ENCODE results near the gene FAM120B. TPM values are rescaled to one million over a fixed set of nuclear protein-coding genes. Genes with fewer than 3 reads are reported as not detected.
"Not testable (repeated sequence)": the region's sequence is repeated elsewhere in the genome, so short reads cannot be mapped to it uniquely, and the experiment has no call there.

The FAM120B gene
- total RNA-seq, 2 donors from 2014 or later, result 18.7 to 25.3 TPM

DNA sequence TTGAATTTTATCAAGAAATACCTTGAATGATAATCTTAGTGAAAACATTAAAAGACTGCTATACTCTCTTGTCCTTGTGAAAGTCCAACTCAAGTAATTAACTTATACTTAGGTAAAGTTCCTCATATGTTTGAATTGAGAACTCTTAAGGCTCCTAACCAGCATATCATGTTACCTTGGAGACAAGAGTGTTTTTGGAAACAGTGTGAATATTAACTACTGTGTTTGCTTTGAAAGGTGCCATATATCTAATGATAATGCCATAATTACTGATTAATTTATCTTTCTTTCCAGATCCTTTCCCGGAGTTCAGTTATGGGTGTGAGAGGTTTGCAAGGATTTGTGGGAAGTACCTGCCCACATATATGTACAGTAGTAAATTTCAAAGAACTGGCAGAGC is 10.5 kb downstream of the FAM120B start:
- no peak for DNase-seq (ENCODE audit: low spot score)
- intact Hi-C loops (cut with DNase I), result loop anchor here in 1 of 2 donors (10.0 kb wide), 1 partner anchor 662 kb away; no protein-coding TSS in a partner anchor

DNA sequence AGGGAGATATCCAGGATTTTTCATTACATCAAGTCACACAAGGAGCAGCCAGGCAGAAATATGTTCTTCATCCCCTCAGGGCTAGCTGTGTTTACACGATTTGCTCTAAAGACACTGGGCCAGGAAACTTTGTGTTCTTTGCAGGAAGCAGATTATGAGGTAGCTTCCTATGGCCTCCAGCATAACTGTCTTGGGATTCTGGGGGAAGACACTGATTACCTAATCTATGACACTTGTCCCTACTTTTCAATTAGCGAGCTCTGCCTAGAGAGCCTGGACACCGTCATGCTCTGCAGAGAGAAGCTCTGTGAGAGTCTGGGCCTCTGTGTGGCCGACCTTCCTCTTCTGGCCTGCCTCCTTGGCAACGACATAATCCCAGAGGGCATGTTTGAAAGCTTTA is 11.2 kb downstream of the FAM120B start:
- DNase-seq (ENCODE audit: low spot score), result no peak
- intact Hi-C loops (cut with DNase I), result loop anchor here in 1 of 2 donors (10.0 kb wide), 1 partner anchor 663 kb away; no protein-coding TSS in a partner anchor

GRCh38 chr6:170329321-170329720 is 22.8 kb downstream of the FAM120B start:
- DNase-seq (ENCODE audit: low spot score), result no peak
- intact Hi-C loops (cut with DNase I), result no loop called here

DNA sequence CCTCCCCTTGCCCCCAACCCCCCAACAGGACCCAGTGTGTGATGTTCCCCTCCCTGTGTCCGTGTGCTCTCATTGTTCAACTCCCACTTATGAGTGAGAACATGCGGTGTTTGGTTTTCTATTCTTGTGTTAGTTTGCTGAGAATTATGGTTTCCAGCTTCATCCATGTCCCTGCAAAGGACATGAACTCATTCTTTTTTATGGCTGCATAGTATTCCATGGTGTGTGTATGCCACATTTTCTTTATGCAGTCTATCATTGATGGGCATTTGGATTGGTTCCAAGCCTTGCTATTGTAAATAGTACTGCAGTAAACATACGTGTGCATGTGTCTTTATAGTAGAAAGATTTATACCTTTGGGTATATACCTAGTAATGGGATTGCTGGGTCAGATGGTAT is 28.6 kb downstream of the FAM120B start:
- intact Hi-C loops (cut with DNase I), result not testable (repeated sequence)

GRCh38 chr6:170344631-170345576 is 38.3 kb downstream of the FAM120B start:
- intact Hi-C loops (cut with DNase I), result no loop called here

More for the DNA sequence above, 28.6 kb downstream of the FAM120B start:
- DNase-seq (ENCODE audit: low spot score), result not testable (repeated sequence)

GRCh38 chr6:170345662-170346061 is 39.1 kb downstream of the FAM120B start:
- intact Hi-C loops (cut with DNase I), result no loop called here
- DNase-seq (ENCODE audit: low spot score), result no peak

More at GRCh38 chr6:170344631-170345576, 38.3 kb downstream of the FAM120B start:
- no peak for DNase-seq (ENCODE audit: low spot score)

DNA sequence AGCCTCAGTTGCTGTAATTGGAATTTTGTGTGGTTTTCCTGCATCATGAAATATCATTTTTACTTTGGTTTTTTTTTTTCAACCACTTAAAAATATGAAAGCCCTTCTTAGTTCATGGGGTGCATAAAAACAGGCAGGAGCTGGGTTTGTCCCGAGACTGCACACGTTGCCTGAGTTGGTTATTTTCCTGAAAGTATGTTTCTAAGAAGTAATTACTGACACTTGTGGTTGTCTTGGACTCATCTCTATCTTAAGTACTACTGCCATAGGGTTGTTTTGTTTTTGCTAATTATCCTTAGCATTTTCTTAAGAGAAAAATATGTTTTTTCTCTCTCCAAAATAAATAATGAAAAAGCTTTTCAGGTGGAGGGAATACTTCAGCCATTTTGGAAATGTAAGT is 40.1 kb downstream of the FAM120B start:
- intact Hi-C loops (cut with DNase I), result no loop called here
- DNase-seq (ENCODE audit: low spot score), result no peak

- DNase-seq (ENCODE audit: low spot score), result no peak
- intact Hi-C loops (cut with DNase I), result no loop called here
Measured at GRCh38 chr6:170347091-170347490, 40.5 kb downstream of the FAM120B start.

GRCh38 chr6:170347975-170348374 is 41.4 kb downstream of the FAM120B start:
- no peak for DNase-seq (ENCODE audit: low spot score)
- intact Hi-C loops (cut with DNase I), result no loop called here

DNA sequence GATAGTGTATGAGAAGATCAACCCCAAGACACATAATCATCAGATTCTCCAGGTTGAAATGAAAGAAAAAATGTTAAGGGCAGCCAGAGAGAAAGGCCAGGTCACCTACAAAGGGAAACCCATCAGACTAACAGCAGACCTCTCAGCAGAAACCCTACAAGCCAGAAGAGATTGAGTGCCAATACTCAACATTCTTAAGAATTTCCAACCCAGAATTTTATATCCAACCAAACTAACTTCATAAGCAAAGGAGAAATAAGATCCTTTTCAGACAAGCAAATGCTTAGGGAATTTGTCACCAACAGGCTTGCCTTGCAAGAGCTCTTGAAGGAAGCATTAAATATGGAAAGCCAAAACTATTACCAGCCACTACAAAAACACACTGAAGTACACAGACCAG is 44.9 kb downstream of the FAM120B start:
- DNase-seq (ENCODE audit: low spot score), result not testable (repeated sequence)
- intact Hi-C loops (cut with DNase I), result loop anchor here in 1 of 2 donors (2.0 kb wide), 1 partner anchor 63 kb away; no protein-coding TSS in a partner anchor

DNA sequence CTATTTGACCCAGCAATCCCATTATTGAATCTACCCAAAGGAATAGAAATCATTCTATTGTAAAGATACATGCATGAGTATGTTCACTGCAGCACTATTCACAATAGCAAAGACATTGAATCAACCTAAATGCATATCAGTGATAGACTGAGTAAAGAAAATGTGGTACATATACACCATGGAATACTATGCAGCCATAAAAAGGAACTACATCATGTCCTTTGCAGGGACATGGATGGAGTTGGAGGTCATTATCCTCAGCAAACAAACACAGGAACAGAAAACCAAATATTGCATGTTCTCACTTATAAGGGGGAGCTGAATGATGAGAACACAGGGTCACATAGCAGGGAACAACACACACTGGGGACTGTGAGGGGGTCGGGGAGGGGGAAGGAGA is 48.6 kb downstream of the FAM120B start:
- intact Hi-C loops (cut with DNase I); DNase-seq (ENCODE audit: low spot score): not testable (repeated sequence)

- intact Hi-C loops (cut with DNase I), result no loop called here
- DNase-seq (ENCODE audit: low spot score), result no peak
Measured at GRCh38 chr6:170355661-170356060, 49.1 kb downstream of the FAM120B start.

DNA sequence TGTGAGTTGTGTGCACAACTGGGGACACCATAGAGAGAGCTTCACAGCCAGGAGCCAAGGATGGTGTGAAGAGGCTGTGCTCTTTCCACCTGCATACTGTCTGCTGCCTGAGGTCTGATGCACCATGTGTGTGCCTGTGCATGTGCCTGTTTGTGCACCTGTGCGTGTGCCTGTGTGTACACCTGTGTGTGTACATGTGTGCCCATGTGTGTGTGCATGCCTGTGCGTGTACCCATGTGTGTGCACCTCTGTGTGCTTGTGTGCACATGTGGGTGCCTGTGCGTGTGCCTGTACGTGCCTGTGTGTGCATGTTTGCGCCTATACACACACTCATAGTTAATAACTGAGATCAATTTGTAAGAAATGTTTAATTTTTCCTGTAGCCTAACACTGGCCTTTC is 51.3 kb downstream of the FAM120B start:
- DNase-seq (ENCODE audit: low spot score), result no peak
- intact Hi-C loops (cut with DNase I), result no loop called here

DNA sequence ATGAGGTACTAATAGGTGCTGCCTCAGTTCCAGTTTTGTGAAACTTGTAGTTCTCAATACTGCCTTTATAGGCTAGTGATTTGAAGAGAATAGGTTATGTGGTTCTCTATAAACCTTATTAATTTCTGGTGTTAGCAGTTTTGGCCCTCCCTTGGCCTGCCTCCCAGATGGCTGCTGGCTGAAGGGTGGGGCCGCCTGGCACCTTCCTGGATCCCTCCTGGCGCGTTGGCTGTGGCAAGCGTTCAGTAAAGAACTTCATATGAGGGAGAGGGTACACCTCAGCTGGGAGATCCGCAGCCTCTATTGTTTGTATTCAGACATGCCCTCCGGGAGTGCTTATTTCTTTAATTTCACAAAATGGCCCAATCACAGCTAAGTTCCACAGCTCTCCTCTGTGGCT is 51.9 kb downstream of the FAM120B start:
- intact Hi-C loops (cut with DNase I), result no loop called here
- no peak for DNase-seq (ENCODE audit: low spot score)

DNA sequence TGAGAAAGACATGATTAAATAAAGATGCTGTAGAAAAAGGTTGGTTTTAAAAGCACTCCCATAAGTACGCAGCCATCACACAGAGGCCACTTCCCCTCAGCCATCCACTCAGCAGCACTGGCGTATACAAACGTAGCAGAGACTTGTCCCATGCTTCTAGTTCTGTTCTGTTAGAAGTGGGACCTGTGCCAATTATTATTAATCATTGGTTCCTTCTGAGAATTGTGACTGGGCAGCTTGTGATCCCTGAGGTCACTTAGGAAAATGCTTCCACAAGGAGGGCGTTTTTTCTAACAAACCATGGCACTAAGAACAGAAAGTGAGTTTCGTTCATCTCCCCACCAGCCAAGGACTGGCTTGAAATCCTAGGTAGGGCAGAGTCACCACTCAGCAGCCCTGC is 53.9 kb downstream of the FAM120B start:
- DNase-seq (ENCODE audit: low spot score), result no peak
- intact Hi-C loops (cut with DNase I), result no loop called here

GRCh38 chr6:170361335-170361734 is 54.8 kb downstream of the FAM120B start:
- intact Hi-C loops (cut with DNase I), result no loop called here
- DNase-seq (ENCODE audit: low spot score), result no peak

DNA sequence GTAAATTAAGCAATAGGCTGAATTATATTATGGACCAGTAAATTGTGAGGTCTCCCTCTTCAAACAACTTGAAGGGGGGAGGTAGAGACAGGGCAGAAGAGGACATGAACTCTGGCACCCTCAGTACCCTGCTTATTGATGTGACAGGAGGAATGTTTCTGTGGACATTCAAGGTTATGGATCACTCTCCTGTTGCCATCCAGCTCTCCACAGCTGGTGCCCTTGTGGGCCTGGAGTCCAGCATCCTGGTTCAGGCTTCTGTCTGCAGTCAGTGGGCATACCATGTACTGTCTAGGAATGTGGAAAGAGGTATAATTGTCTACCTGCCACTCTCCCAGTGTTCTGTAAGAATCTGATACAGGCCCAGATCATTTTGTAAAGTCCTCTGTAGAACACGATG is 55.6 kb downstream of the FAM120B start:
- no peak for DNase-seq (ENCODE audit: low spot score)
- intact Hi-C loops (cut with DNase I), result no loop called here

- DNase-seq (ENCODE audit: low spot score), result no peak
- intact Hi-C loops (cut with DNase I), result no loop called here
Measured at GRCh38 chr6:170363255-170363654, 56.7 kb downstream of the FAM120B start.

DNA sequence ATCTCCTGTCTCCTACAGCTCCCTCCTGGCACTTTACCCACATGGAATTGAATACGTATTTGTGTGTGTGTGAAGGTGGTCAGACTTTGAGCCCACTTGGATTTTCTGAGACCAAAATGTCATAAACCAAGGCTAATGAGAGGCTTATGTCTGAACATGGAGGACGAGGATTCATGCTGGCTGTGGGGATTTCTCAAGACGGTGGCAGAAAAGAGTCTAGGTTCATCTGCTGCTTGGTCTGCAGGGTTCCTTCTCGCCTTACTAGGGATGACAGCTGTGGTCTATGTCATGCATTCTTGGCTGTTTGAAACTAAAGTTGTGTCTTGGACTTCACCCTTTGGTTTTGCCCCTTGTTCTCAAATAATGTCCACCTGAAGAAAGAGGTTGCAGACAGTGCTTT is 58.6 kb downstream of the FAM120B start:
- intact Hi-C loops (cut with DNase I), result no loop called here
- no peak for DNase-seq (ENCODE audit: low spot score)

- intact Hi-C loops (cut with DNase I), result no loop called here
- DNase-seq (ENCODE audit: low spot score), result no peak
Measured at GRCh38 chr6:170365593-170365992, 59.0 kb downstream of the FAM120B start.
